Adipocyte (in vitro differentiated cells): ENCODE results near the gene DOHH.
"Not testable (repeated sequence)": the region's sequence is repeated elsewhere in the genome, so short reads cannot be mapped to it uniquely, and the experiment has no call there.

Experiments
- DNase-seq: peaks from one replicate; pipeline ENCODE4 v3.0.0-alpha.2; 2015; ENCODE audit warnings: low read depth
- H3K27me3 ChIP-seq: replicated peaks from 2 replicates; pipeline ENCODE4 v1.7.0; 2013; ENCODE audit warnings: mild to moderate bottlenecking, low read length, moderate library complexity; ENCODE audit not compliant: control insufficient read depth, insufficient read depth
- H3K36me3 ChIP-seq: 2 replicates; pipeline ENCODE4 v1.7.0; 2013; ENCODE audit warnings: low read length, mild to moderate bottlenecking, moderate library complexity; ENCODE audit not compliant: control insufficient read depth, insufficient read depth, severe bottlenecking
- H3K4me1 ChIP-seq: 2 replicates; pipeline ENCODE4 v1.7.0; 2013; ENCODE audit warnings: mild to moderate bottlenecking, low read length, moderate library complexity; ENCODE audit not compliant: control insufficient read depth, insufficient read depth
- H3K4me3 ChIP-seq: 2 replicates; pipeline ENCODE4 v1.7.0; 2013; ENCODE audit warnings: mild to moderate bottlenecking, low read length, moderate library complexity
- H3K9ac ChIP-seq: 2 replicates; pipeline ENCODE4 v1.7.0; 2013; ENCODE audit warnings: mild to moderate bottlenecking, low read length, moderate library complexity
- H3K9me3 ChIP-seq: 2 replicates; pipeline ENCODE4 v1.7.0; 2013; ENCODE audit warnings: mild to moderate bottlenecking, low read length, moderate library complexity; ENCODE audit not compliant: control insufficient read depth

DOHH gene

DNA sequence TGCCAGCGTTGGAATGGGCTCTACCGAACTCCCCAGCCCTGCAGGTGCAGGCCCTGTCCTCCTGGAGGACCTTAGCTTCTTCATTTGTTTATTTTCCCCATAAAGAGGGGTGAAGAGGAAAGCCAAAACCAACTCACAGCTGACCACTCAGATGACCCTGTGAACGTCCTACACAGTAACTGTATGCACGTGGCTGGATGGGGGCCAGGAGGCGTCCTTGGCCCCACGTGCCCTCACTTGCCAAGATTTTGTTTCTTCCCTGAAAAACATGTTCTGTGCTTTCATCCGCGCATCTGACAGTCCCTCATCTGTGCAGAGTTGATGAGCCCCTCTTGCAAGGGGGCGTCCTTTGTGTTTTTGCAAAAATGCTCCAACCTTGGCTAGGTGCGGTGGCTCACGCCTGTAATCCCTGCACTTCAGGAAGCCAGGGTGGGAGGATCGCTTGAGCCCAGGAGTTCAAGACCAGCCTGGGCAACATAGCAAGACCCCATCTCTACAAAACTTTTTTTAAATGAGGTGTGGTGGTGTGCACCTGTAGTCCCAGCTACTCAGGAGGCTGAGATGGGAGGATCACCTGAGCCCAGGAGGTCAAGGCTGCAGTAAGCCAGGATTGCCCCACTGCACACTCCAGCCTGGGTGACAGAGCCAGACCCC lies 33.2 kb upstream of the DOHH start:
- Histone ChIP-seq H3K9ac (no peak overlapping the region), H3K4me1 (peaks cover 11% of the 10 kb centered on the region), H3K36me3 (peaks cover 51% of the 10 kb centered on the region), H3K4me3 (no peak overlapping the region), H3K27me3 (no peaks in the 10 kb centered on the region), H3K9me3 (no peaks in the 10 kb centered on the region)
- no peak for DNase-seq

DNA sequence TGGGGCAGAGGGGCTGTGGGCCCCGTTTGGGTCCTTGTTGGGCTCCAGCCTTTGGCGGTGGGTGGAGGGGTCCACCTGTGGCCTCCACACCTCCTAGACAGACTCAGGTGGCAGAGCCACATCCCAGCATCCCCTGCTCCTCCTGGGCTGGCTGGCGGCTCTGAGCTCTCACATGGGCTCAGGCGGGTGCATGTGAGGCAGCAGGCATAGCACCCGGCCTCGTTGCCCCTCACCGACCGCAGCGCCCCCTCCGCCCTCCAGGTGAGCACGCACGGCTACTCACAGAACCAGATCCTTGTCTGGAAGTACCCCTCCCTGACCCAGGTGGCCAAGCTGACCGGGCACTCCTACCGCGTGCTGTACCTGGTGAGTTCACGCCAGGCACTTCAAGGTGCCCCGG lies 32.6 kb upstream of the DOHH start:
- no peaks in the 10 kb centered on the region for H3K27me3 ChIP-seq

DNA sequence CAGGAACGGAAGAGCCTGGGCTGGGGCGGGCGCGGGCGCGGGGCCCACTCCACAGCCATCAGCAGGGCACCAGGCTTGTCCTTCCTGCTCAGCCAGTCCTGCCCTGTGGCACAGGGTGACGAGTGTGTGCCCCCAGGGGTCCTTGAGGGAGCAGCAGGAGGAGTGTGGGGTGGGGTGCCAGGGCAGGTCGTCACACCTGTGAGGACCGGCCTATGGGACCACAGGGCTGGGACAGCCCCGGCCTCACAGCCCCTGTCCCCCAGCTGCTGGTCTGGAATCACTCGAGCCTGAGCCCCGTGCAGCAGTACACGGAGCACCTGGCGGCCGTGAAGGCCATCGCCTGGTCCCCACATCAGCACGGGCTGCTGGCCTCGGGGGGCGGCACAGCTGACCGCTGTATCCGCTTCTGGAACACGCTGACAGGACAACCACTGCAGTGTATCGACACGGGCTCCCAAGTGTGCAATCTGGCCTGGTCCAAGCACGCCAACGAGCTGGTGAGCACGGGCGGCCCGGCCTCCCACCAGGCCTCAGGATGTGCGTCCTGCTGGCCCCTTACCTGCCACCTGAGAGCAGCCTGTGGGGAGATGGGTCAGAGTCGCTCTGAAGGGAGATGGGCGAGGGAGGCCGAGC lies 31.8 kb upstream of the DOHH start:
- Histone ChIP-seq H3K4me1 (peaks cover 11% of the 10 kb centered on the region), H3K36me3 (peaks cover 61% of the 10 kb centered on the region)
- no peak for DNase-seq

More for the DNA sequence above, 32.6 kb upstream of the DOHH start:
- no peak overlapping the region for H3K9ac ChIP-seq
- H3K36me3 ChIP-seq = peaks cover 56% of the 10 kb centered on the region
- H3K4me3 ChIP-seq = no peak overlapping the region
- H3K4me1 ChIP-seq = peaks cover 11% of the 10 kb centered on the region
- H3K9me3 ChIP-seq = no peaks in the 10 kb centered on the region
- DNase-seq = no peak

DNA sequence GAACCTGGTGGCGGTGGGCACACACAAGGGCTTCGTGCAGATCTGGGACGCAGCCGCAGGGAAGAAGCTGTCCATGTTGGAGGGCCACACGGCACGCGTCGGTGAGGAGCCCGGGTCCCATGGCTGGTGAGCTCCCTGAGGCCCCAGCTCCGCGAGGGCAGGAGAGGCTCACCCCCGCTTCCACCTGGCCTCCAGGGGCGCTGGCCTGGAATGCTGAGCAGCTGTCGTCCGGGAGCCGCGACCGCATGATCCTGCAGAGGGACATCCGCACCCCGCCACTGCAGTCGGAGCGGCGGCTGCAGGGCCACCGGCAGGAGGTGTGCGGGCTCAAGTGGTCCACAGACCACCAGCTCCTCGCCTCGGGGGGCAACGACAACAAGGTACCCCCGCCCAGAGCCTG lies 31.2 kb upstream of the DOHH start:
- Histone ChIP-seq H3K4me1 (peaks cover 7% of the 10 kb centered on the region), H3K36me3 (peaks cover 65% of the 10 kb centered on the region), H3K9me3 (no peaks in the 10 kb centered on the region), H3K4me3 (no peak overlapping the region), H3K27me3 (no peaks in the 10 kb centered on the region), H3K9ac (no peak overlapping the region)
- no peak for DNase-seq

More for the DNA sequence above, 31.8 kb upstream of the DOHH start:
- Histone ChIP-seq H3K4me3 (no peak overlapping the region), H3K9me3 (no peaks in the 10 kb centered on the region), H3K27me3 (no peaks in the 10 kb centered on the region), H3K9ac (no peak overlapping the region)

DNA sequence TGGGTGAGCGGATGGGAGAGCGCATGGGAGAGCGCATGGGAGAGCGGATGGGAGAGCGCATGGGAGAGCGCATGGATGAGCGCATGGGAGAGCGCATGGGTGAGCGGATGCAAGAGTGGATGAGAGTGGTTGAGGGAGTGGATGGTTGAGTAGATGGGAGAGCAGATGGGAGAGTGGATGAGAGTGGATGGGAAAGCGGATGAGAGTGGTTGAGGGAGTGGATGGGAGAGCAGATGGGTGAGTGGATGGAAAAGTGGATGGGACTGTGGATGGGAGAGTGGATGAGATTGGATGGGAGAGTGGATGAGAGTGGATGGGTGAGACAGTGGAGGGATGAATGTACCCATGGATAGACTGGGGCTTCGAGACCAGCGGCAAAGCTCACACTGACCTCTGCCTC lies 29.9 kb upstream of the DOHH start:
- Histone ChIP-seq H3K27me3 (no peaks in the 10 kb centered on the region), H3K4me3 (no peak overlapping the region), H3K36me3 (peaks cover 64% of the 10 kb centered on the region), H3K9ac (no peak overlapping the region), H3K4me1 (no peaks in the 10 kb centered on the region), H3K9me3 (no peaks in the 10 kb centered on the region)
- DNase-seq = no peak

DNA sequence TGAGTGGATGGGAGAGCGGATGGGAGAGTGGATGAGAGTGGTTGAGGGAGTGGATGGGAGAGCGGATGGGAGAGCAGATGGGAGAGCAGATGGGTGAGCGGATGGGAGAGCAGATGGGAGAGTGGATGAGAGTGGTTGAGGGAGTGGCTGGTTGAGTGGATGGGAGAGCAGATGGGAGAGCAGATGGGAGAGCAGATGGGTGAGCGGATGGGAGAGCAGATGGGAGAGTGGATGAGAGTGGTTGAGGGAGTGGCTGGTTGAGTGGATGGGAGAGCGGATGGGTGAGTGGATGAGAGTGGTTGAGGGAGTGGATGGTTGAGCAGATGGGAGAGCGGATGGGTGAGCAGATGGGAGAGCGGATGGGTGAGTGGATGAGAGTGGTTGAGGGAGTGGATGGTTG lies 28.8 kb upstream of the DOHH start:
- H3K9me3 ChIP-seq, DNase-seq, H3K4me3 ChIP-seq, H3K27me3 ChIP-seq, H3K4me1 ChIP-seq, H3K9ac ChIP-seq: not testable (repeated sequence)
- H3K36me3 ChIP-seq = peaks cover 61% of the 10 kb centered on the region

DNA sequence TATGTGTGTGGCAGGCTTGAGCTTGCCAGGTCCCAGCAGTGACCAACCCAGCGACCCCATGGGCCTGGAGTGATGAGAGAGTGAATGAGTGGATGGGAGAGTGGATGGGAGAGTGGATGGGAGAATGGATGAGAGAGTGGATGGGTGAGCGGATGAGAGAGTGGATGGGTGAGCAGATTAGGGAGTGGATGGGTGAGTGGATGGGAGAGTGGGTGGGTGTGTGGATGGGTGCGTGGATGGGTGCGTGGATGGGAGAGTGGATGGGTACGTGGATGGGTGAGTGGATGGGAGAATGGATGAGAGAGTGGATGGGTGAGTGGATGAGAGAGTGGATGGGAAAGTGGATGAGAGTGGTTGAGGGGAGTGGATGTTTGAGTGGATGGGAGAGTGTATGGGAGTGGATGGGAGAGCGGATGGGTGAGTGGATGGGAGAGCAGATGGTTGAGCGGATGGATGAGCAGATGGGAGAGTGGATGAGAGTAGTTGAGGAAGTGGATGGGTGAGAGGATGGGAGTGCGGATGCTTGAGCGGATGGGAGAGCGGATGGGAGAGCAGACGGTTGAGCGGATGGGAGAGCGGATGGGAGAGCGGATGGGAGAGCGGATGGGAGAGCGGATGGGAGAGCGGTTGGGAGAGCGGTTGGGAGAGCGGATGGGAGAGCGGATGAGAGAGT lies 28.2 kb upstream of the DOHH start:
- Histone ChIP-seq H3K36me3 (peaks cover 63% of the 10 kb centered on the region), H3K9ac (no peak overlapping the region), H3K4me3 (no peak overlapping the region), H3K4me1 (no peaks in the 10 kb centered on the region), H3K27me3 (no peaks in the 10 kb centered on the region), H3K9me3 (no peaks in the 10 kb centered on the region)
- no peak for DNase-seq

DNA sequence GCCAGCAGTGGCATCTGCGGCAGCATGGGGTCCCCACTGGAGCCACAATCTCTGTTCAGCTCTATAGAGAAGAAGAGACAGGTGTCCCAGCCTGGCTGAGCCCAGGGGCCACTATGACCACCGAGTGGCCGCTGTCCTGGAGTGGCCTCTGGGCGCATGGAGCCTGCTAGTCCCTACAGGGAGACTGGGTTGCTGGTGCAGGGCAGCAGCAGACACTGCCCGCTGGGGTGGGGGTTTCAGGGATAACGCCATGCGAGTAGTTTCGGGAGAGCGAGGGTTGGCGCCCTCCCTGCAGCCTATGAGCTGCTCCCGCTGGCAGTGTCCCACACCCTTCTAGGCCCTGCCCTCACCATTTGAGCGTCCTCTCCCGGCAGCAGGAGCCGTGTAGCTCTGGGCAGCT lies 27.6 kb upstream of the DOHH start:
- Histone ChIP-seq H3K4me3 (no peak overlapping the region), H3K9ac (no peak overlapping the region), H3K36me3 (peaks cover 61% of the 10 kb centered on the region), H3K27me3 (no peaks in the 10 kb centered on the region), H3K4me1 (no peaks in the 10 kb centered on the region), H3K9me3 (no peaks in the 10 kb centered on the region)
- no peak for DNase-seq

DNA sequence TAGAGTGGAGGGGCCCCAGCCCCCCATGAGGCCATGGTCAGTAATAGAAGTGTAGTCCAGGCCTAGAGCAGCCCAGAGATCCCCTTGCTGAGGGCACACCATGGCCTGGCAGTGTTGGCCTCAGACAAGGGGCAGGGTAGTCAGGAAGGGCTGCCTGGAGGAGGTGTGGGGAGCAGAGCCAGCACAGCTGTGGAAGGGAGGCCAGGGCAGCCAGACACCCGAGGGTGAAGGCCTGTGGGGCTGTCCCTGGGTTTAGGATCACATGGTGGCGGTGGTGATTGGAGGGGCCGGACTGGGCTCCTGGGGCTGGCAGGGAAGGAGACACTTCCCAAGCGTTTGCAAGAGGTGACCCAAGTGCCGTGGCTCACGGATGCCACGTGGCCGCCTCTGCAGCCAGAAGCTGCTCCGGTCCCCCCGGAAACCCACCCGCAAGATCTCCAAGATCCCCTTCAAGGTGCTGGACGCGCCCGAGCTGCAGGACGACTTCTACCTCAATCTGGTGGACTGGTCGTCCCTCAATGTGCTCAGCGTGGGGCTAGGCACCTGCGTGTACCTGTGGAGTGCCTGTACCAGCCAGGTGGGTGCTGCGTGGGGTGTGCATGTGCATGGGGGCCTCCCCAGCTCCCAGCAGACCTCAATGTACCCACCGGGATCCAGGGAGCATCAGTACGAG lies 26.9 kb upstream of the DOHH start:
- peaks cover 54% of the 10 kb centered on the region for H3K36me3 ChIP-seq

DNA sequence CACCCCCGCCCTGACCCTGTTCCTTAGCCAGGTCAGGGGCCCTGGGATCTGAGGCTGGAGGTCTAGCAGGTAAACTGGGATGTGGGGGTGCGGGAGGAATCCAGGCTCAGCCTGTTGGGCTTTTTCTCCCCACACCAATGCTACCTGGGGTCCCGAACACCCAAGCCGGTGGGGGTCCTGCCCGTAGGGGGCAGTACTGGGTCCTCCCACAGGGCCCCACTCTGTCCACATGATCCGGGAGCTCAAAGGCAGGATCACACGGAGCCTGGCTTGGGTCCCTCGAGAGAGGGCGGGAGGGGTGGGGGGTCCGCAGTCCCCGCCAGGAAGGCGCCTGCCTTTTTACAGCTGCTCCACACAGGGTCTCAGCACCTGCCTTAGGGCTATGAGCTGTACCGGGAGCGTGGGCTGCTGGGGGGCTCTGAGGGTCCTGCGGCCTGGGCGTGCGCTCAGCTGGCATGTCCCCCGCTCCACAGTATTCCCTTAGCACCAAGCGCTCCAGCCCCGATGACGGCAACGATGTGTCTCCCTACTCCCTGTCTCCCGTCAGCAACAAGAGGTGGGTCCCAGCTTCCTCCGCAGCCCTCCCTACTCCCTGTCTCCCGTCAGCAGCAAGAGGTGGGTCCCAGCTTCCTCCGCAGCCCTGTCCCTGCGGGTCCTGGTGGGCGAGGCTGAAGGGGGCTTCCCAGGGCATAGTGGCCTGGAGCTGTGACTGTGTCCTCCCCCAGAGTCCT lies 26.2 kb upstream of the DOHH start:
- H3K9me3 ChIP-seq = no peaks in the 10 kb centered on the region
- H3K27me3 ChIP-seq = no peaks in the 10 kb centered on the region
- no peak overlapping the region for H3K9ac ChIP-seq
- no peaks in the 10 kb centered on the region for H3K4me1 ChIP-seq
- DNase-seq = no peak
- H3K36me3 ChIP-seq = peaks cover 47% of the 10 kb centered on the region
- no peak overlapping the region for H3K4me3 ChIP-seq

More for the DNA sequence above, 26.9 kb upstream of the DOHH start:
- H3K4me1 ChIP-seq = no peaks in the 10 kb centered on the region
- H3K9me3 ChIP-seq = no peaks in the 10 kb centered on the region
- no peak overlapping the region for H3K9ac ChIP-seq
- H3K4me3 ChIP-seq = no peak overlapping the region
- no peaks in the 10 kb centered on the region for H3K27me3 ChIP-seq
- no peak for DNase-seq
